Skin epidermis (tissue), 12 donors: Measurements from ENCODE around the gene MINAR2.

Experiments used
- H3K27ac ChIP-seq, 21 experiments: fragments of 200-600 bp; sonication (generic) in 11 of 21; one replicate each; pipeline ENCODE4 v1.5.0; 2020; ENCODE audit warnings: mild to moderate bottlenecking in 3 of 21, inconsistent platforms in 2 of 21, moderate library complexity in 2 of 21
- H3K4me3 ChIP-seq, 7 experiments: fragments of 200-600 bp; sonication (generic) in 2 of 7; one replicate each; pipeline ENCODE4 v1.5.0; 2020; ENCODE audit warnings: inconsistent platforms in 2 of 7, mild to moderate bottlenecking in 2 of 7, moderate library complexity in 1 of 7

The MINAR2 gene

GRCh38 chr5:129747572-129748407 is at the start of gene MINAR2:
TSS of gene MINAR2 (plus strand) at chr5:129748094. CDS start at chr5:129748191, 97 bp downstream.
- no peak within 1 kb of the TSS for H3K4me3 ChIP-seq
- H3K27ac ChIP-seq: no peak within 1 kb of the TSS

GRCh38 chr5:129698661-129699060 is 49.2 kb upstream of the MINAR2 start:
- Histone ChIP-seq H3K27ac (no peak overlapping the region), H3K4me3 (no peak overlapping the region)

GRCh38 chr5:129716235-129716634 is 31.7 kb upstream of the MINAR2 start:
- H3K27ac ChIP-seq: no peak overlapping the region
- no peak overlapping the region for H3K4me3 ChIP-seq

- no peak overlapping the region for H3K4me3 ChIP-seq
- H3K27ac ChIP-seq: no peak overlapping the region
Observed at GRCh38 chr5:129716651-129717050, 31.2 kb upstream of the MINAR2 start.

- Histone ChIP-seq H3K27ac (no peak overlapping the region), H3K4me3 (no peak overlapping the region)
Observed at GRCh38 chr5:129717751-129718310, 30.1 kb upstream of the MINAR2 start.

GRCh38 chr5:129718471-129719090 is 29.3 kb upstream of the MINAR2 start:
- Histone ChIP-seq H3K4me3 (no peak overlapping the region), H3K27ac (no peak overlapping the region)

GRCh38 chr5:129724222-129724621 is 23.7 kb upstream of the MINAR2 start:
- H3K4me3 ChIP-seq: no peak overlapping the region

GRCh38 chr5:129724647-129725046 is 23.2 kb upstream of the MINAR2 start:
- Histone ChIP-seq H3K27ac (no peak overlapping the region), H3K4me3 (no peak overlapping the region)

More at GRCh38 chr5:129724222-129724621, 23.7 kb upstream of the MINAR2 start:
- no peak overlapping the region for H3K27ac ChIP-seq

GRCh38 chr5:129739773-129740172 is 8.1 kb upstream of the MINAR2 start:
- Histone ChIP-seq H3K4me3 (no peak overlapping the region), H3K27ac (no peak overlapping the region)

GRCh38 chr5:129743541-129744187 is 4.2 kb upstream of the MINAR2 start:
- no peak overlapping the region for H3K27ac ChIP-seq
- H3K4me3 ChIP-seq: no peak overlapping the region

- Histone ChIP-seq H3K4me3 (no peak overlapping the region), H3K27ac (no peak overlapping the region)
Observed at GRCh38 chr5:129745997-129746396, 1.9 kb upstream of the MINAR2 start.

- Histone ChIP-seq H3K27ac (no peak overlapping the region), H3K4me3 (no peak overlapping the region)
Observed at GRCh38 chr5:129746876-129747275, 1.0 kb upstream of the MINAR2 start.

GRCh38 chr5:129748913-129749880 is 1.3 kb downstream of the MINAR2 start:
- Histone ChIP-seq H3K27ac (no peak overlapping the region), H3K4me3 (no peak overlapping the region)

GRCh38 chr5:129760636-129761325 is 12.9 kb downstream of the MINAR2 start:
- Histone ChIP-seq H3K27ac (no peak overlapping the region), H3K4me3 (no peak overlapping the region)

GRCh38 chr5:129763651-129764050 is 15.8 kb downstream of the MINAR2 start:
- H3K4me3 ChIP-seq: no peak overlapping the region
- no peak overlapping the region for H3K27ac ChIP-seq

- H3K4me3 ChIP-seq: no peak overlapping the region
- no peak overlapping the region for H3K27ac ChIP-seq
Observed at GRCh38 chr5:129766798-129767197, 18.9 kb downstream of the MINAR2 start.

- Histone ChIP-seq H3K27ac (no peak overlapping the region), H3K4me3 (no peak overlapping the region)
Observed at GRCh38 chr5:129767927-129768380, 20.1 kb downstream of the MINAR2 start.

GRCh38 chr5:129768735-129769134 is 20.8 kb downstream of the MINAR2 start:
- H3K4me3 ChIP-seq: no peak overlapping the region
- H3K27ac ChIP-seq: no peak overlapping the region
